GM12801 (cell line): ENCODE results near the gene MCF2L2.

Experiments
- TF ChIP-seq, protein P1 (sequence below): IDR thresholded peaks from one replicate; pipeline ENCODE4 v1.5.1; 2011; ENCODE audit warnings: control low read depth; ENCODE audit not compliant: insufficient read length; ENCODE audit errors: extremely low read depth

The MCF2L2 gene

GRCh38 chr3:183387797-183388196, 40.6 kb downstream of the MCF2L2 start:
- TF ChIP-seq, protein P1, sequence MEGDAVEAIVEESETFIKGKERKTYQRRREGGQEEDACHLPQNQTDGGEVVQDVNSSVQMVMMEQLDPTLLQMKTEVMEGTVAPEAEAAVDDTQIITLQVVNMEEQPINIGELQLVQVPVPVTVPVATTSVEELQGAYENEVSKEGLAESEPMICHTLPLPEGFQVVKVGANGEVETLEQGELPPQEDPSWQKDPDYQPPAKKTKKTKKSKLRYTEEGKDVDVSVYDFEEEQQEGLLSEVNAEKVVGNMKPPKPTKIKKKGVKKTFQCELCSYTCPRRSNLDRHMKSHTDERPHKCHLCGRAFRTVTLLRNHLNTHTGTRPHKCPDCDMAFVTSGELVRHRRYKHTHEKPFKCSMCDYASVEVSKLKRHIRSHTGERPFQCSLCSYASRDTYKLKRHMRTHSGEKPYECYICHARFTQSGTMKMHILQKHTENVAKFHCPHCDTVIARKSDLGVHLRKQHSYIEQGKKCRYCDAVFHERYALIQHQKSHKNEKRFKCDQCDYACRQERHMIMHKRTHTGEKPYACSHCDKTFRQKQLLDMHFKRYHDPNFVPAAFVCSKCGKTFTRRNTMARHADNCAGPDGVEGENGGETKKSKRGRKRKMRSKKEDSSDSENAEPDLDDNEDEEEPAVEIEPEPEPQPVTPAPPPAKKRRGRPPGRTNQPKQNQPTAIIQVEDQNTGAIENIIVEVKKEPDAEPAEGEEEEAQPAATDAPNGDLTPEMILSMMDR = no peak

DNA sequence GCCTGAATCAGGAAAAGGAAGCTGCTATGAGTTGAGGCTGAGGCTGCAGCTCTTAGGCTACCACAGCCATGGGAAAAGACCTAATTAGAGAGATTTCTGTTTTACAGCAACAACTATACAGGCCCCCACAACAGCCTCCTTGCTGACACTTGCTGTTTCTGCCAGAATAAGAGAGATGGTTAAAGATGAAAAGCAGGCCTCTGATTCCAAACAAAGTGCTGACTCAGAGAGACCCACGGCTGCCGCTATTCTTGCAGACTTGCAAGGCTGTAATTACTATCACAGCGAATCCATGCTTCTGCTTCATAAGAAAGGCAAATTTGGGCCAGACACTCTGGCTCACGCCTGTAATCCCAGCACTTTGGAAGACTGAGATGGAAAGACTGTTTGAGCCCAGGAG, 41.8 kb downstream of the MCF2L2 start:
- TF ChIP-seq, protein P1 = no peak

- TF ChIP-seq, protein P1 = no peak
Measured at GRCh38 chr3:183385698-183386613, 42.5 kb downstream of the MCF2L2 start.

DNA sequence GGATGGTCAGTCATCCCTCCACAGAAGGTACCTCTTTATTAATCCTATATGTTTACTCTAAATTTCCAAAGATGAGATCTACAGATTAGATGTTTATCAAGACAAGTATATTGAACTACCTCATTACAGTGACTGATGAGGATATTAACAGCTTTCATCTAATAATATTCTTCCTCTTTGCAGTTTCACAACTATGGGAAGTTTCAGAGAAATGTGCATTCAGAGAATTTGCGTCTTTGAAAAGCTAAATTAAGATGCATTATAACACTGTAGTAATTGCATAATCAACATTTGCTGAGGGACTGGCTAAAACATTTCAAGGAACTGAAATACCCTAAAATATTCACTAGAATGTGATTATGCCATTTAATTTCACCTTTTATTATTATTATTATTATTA, 46.7 kb downstream of the MCF2L2 start:
- TF ChIP-seq, protein P1 = no peak

DNA sequence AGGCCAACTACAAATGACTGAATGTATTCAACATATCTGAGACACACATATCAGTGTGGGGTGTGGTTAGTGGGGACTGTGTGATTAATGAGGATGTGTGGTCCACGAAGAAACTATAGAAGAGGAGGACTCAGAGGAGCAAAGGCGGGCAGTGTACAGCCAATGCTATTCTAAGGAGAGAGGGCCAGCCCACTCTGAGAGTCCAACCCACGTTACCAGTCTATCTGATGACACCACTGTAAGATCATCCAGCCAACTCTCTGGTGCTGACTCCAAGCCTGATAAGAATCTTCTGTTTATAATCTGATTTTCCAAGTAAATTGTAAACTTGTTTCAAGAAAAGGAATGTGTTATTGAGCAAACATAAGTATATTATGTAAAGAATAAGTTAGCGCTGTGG, 47.2 kb downstream of the MCF2L2 start:
- TF ChIP-seq, protein P1 = no peak

DNA sequence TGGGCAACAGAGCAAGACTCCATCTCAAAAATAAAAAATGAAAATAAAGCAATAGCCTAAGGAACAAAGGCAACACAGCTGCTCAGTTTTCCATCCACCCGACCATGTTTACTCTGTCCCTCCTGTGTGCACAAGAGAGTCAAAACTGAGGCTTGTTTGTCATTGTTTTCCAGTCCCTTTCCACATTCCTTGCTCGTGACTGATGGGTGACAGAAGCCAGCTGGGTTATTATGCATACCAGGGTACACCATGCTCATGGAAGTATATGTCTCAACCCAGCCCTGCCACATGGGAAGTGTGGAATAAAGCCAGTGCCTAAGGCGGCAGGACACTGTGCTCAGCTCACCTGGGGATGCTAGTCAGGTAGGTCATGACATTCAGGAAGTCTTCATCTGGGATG, 49.5 kb downstream of the MCF2L2 start:
- TF ChIP-seq, protein P1 = no peak

GRCh38 chr3:183378545-183378944, 49.9 kb downstream of the MCF2L2 start:
- TF ChIP-seq, protein P1 = no peak
